ENCODE data around the gene PLA2G4C. TPM values are rescaled to one million over a fixed set of nuclear protein-coding genes. Genes with fewer than 3 reads are reported as not detected.
"Not testable (repeated sequence)": the region's sequence is repeated elsewhere in the genome, so short reads cannot be mapped to it uniquely, and the experiment has no call there.

PLA2G4C gene
- total RNA-seq, 1 donor: 4.3 TPM

DNA sequence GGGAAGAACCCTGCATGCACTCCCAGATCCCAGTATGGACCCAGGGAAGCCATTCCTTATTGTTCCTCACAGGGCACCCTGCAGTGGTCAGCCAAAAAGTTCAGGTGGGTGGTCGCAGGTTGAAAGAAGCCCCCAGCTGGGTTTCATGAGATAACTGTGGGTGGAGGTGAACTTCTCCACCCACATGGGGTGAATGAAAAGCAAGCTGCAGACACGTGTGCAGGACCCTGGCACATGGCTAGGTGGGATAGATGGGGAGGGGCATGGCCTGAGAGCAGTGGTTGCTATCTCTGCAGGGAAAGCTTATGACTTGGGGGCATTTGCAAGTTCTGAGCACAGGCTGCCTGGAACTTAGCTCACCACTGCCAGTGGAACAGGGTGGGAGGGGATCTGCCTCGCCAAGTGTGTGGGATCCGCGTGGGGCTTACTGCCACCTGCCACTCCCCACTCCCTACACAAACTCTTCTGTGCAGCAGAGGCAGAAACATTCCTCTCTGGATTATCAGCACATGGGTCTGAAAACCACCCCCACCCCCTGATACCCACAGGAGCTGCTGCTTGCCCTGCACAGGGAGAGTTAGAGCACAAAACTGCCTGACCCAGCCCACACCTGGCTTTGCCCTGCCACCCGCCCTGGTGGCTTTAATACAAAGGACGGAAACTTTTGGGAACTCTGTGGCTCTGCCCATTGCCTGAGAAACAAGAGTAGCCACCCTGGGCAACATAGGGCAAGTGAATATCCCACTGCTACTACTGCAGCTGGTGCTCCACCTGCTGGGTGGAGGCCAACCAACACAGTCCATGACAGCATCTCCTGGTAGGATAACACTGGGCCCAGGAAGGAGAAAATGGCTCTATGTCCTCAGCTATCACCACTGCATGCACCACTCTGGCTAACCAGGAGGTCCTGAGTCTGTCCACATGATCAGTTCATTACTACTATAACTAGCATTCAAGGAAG is 24.4 kb downstream of the PLA2G4C start:
- Histone ChIP-seq H3K4me2 (ENCODE audit: insufficient read depth, low read length) (no peak overlapping the region), H4K20me1 (ENCODE audit: insufficient read depth, low read length) (no peaks in the 10 kb centered on the region), H3K36me3 (ENCODE audit: insufficient read depth, low read length) (no peaks in the 10 kb centered on the region), H2AFZ (ENCODE audit: low read length) (no peak overlapping the region), H3K4me1 (ENCODE audit: insufficient read depth, low read length) (peaks cover 17% of the 10 kb centered on the region), H3K27me3 (ENCODE audit: insufficient read depth, low read length) (peaks cover 13% of the 10 kb centered on the region), H3K27ac (ENCODE audit: low read depth, low read length) (no peak overlapping the region), H3K9me3 (ENCODE audit: low read depth, low read length) (peaks cover 3% of the 10 kb centered on the region), H3K79me2 (ENCODE audit: insufficient read depth, low read length) (no peaks in the 10 kb centered on the region), H3K4me3 (ENCODE audit: insufficient read depth, low read length) (no peak overlapping the region)
- DNase-seq (ENCODE audit: insufficient read length, low spot score, missing footprints): no peak
- TF ChIP-seq, protein P1, sequence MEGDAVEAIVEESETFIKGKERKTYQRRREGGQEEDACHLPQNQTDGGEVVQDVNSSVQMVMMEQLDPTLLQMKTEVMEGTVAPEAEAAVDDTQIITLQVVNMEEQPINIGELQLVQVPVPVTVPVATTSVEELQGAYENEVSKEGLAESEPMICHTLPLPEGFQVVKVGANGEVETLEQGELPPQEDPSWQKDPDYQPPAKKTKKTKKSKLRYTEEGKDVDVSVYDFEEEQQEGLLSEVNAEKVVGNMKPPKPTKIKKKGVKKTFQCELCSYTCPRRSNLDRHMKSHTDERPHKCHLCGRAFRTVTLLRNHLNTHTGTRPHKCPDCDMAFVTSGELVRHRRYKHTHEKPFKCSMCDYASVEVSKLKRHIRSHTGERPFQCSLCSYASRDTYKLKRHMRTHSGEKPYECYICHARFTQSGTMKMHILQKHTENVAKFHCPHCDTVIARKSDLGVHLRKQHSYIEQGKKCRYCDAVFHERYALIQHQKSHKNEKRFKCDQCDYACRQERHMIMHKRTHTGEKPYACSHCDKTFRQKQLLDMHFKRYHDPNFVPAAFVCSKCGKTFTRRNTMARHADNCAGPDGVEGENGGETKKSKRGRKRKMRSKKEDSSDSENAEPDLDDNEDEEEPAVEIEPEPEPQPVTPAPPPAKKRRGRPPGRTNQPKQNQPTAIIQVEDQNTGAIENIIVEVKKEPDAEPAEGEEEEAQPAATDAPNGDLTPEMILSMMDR (IDR thresholded peaks at IDR 0.05; ENCODE audit: extremely low read depth, low read depth, low read length): no peak

DNA sequence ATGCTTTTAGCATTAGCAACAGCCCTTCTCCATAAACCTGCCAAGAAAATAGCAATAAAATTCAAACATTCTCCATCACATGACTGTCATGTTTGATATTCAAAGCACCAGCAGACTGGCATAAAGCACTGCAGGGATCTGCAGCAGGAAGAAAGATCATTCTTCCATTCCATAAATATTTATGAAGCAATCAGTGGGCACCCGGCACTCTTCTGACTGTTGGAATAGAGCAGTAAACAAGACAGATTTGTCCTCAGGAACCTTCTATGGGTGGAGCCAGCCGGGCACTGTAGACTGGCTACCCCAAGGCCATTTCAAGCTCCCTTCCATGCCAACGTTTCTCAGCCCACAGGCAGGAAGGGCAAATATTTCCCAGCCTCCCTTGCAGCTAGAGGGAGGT is 25.5 kb downstream of the PLA2G4C start:
- H2AFZ ChIP-seq (ENCODE audit: low read length): no peak overlapping the region
- no peak overlapping the region for H3K4me3 ChIP-seq (ENCODE audit: insufficient read depth, low read length)
- no peak overlapping the region for H3K27ac ChIP-seq (ENCODE audit: low read depth, low read length)
- H3K79me2 ChIP-seq (ENCODE audit: insufficient read depth, low read length): no peaks in the 10 kb centered on the region
- peaks cover 6% of the 10 kb centered on the region for H3K4me1 ChIP-seq (ENCODE audit: insufficient read depth, low read length)
- peaks cover 13% of the 10 kb centered on the region for H3K27me3 ChIP-seq (ENCODE audit: insufficient read depth, low read length)
- no peaks in the 10 kb centered on the region for H3K36me3 ChIP-seq (ENCODE audit: insufficient read depth, low read length)
- TF ChIP-seq, protein P1 (IDR thresholded peaks at IDR 0.05; ENCODE audit: extremely low read depth, low read depth, low read length): no peak
- H3K4me2 ChIP-seq (ENCODE audit: insufficient read depth, low read length): no peak overlapping the region
- no peaks in the 10 kb centered on the region for H3K9me3 ChIP-seq (ENCODE audit: low read depth, low read length)
- DNase-seq (ENCODE audit: insufficient read length, low spot score, missing footprints): no peak
- no peaks in the 10 kb centered on the region for H4K20me1 ChIP-seq (ENCODE audit: insufficient read depth, low read length)

DNA sequence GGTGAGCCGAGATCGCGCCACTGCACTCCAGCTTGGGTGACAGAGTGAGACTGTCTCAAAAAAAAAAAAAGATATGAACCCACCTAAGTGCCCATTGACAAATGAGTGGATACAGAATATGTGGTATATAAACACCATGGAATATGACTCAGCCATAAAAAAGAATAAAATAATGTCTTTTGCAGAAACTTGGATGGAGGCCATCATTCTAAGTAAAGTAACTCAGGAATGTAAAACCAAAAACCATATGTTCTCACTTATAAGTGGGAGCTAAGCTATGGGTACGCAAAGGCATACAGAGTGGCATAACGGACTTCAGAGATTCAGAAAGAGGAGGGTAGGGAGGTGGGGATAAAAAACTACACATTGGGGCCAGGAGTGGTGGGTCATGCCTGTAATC is 29.5 kb downstream of the PLA2G4C start:
- H3K27me3 ChIP-seq (ENCODE audit: insufficient read depth, low read length): no peaks in the 10 kb centered on the region
- H3K4me3 ChIP-seq (ENCODE audit: insufficient read depth, low read length): no peak overlapping the region
- no peak for DNase-seq (ENCODE audit: insufficient read length, low spot score, missing footprints)
- H3K9me3 ChIP-seq (ENCODE audit: low read depth, low read length): no peaks in the 10 kb centered on the region
- TF ChIP-seq, protein P1 (IDR thresholded peaks at IDR 0.05; ENCODE audit: extremely low read depth, low read depth, low read length): no peak
- H3K36me3 ChIP-seq (ENCODE audit: insufficient read depth, low read length): no peaks in the 10 kb centered on the region
- H3K4me2 ChIP-seq (ENCODE audit: insufficient read depth, low read length): no peak overlapping the region
- no peak overlapping the region for H2AFZ ChIP-seq (ENCODE audit: low read length)
- no peaks in the 10 kb centered on the region for H3K4me1 ChIP-seq (ENCODE audit: insufficient read depth, low read length)
- no peak overlapping the region for H3K27ac ChIP-seq (ENCODE audit: low read depth, low read length)
- H3K79me2 ChIP-seq (ENCODE audit: insufficient read depth, low read length): no peaks in the 10 kb centered on the region
- H4K20me1 ChIP-seq (ENCODE audit: insufficient read depth, low read length): no peaks in the 10 kb centered on the region

DNA sequence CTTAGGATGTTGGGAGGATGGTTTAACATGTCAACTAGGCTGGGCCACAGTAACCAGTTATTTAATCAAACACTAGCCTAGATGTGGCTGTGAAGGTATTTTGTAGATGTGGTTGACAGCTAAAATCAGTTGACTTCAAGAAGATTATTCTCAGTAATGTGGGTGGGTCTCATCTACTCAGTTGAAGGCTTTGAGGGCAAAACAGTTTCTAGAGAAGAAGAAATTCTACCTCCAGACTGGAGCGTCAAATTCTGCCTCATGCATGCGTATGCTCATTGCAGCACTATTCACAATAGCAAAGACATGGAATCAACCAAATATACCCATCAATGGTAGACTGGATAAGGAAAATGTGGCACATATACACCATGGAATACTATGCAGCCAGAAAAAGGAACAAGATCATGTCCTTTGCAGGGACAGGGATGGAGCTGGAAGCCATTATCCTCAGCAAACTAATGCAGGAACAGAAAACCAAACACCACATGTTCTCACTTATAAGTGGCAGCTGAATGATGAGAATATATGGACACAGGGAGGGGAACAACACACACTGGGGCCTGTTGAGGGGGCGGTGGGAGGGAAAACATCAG is 40.3 kb downstream of the PLA2G4C start:
- H3K36me3 ChIP-seq (ENCODE audit: insufficient read depth, low read length); H3K79me2 ChIP-seq (ENCODE audit: insufficient read depth, low read length); H3K4me2 ChIP-seq (ENCODE audit: insufficient read depth, low read length); H3K9me3 ChIP-seq (ENCODE audit: low read depth, low read length); H3K4me3 ChIP-seq (ENCODE audit: insufficient read depth, low read length); H3K27ac ChIP-seq (ENCODE audit: low read depth, low read length); H2AFZ ChIP-seq (ENCODE audit: low read length); H3K4me1 ChIP-seq (ENCODE audit: insufficient read depth, low read length); H3K27me3 ChIP-seq (ENCODE audit: insufficient read depth, low read length); DNase-seq (ENCODE audit: insufficient read length, low spot score, missing footprints); H4K20me1 ChIP-seq (ENCODE audit: insufficient read depth, low read length): not testable (repeated sequence)

Data from osteoblast (primary cell).